DOHH2 (cell line): Measurements from ENCODE around the gene RSBN1.

Experiments used
- H3F3A ChIP-seq: fragments of 200-600 bp; sonication (generic), shearing (Covaris generic); 2 replicates; pipeline ENCODE4 v1.6.0; 2016; ENCODE audit warnings: antibody characterized with exemption, mild to moderate bottlenecking; ENCODE audit not compliant: control insufficient read depth, insufficient read depth
- H3K27ac ChIP-seq: fragments of 200-600 bp; sonication (generic); 2 replicates; pipeline ENCODE4 v1.5.1; 2014; ENCODE audit warnings: low read depth, mild to moderate bottlenecking, low read length, moderate library complexity
- H3K27me3 ChIP-seq: fragments of 200-600 bp; sonication (generic); 2 replicates; pipeline ENCODE4 v1.6.1; 2014; ENCODE audit warnings: mild to moderate bottlenecking, low read length, mixed read lengths; ENCODE audit not compliant: control insufficient read depth
- H3K36me3 ChIP-seq: fragments of 200-600 bp; sonication (generic); 2 replicates; pipeline ENCODE4 v1.6.1; 2014; ENCODE audit warnings: mild to moderate bottlenecking, low read length, moderate library complexity, mixed read lengths; ENCODE audit not compliant: control insufficient read depth
- H3K4me1 ChIP-seq: fragments of 200-600 bp; sonication (generic); 2 replicates; pipeline ENCODE4 v1.6.1; 2014; ENCODE audit warnings: mild to moderate bottlenecking, low read length, mixed read lengths; ENCODE audit not compliant: control insufficient read depth
- H3K4me2 ChIP-seq: fragments of 200-600 bp; sonication (generic); 2 replicates; pipeline ENCODE4 v1.6.0; 2014; ENCODE audit warnings: mild to moderate bottlenecking, low read length, moderate library complexity
- H3K4me3 ChIP-seq: fragments of 200-600 bp; sonication (generic); 2 replicates; pipeline ENCODE4 v1.5.1; 2014; ENCODE audit warnings: mild to moderate bottlenecking, low read length, mixed read lengths
- H3K79me2 ChIP-seq: fragments of 200-600 bp; sonication (generic); 2 replicates; pipeline ENCODE4 v1.6.1; 2014; ENCODE audit warnings: mild to moderate bottlenecking, low read length, mixed read lengths; ENCODE audit not compliant: control insufficient read depth
- H3K9me2 ChIP-seq: fragments of 200-600 bp; sonication (generic); replicated peaks from 2 replicates; pipeline ENCODE4 v1.6.1; 2014; ENCODE audit warnings: mild to moderate bottlenecking, low read length, mixed read lengths; ENCODE audit not compliant: control insufficient read depth
- H3K9me3 ChIP-seq: fragments of 200-600 bp; sonication (generic); 2 replicates; pipeline ENCODE4 v1.6.1; 2014; ENCODE audit warnings: antibody characterized with exemption, low read length, mixed read lengths; ENCODE audit not compliant: control insufficient read depth, insufficient read depth
- H4K20me1 ChIP-seq: fragments of 200-600 bp; sonication (generic); 2 replicates; pipeline ENCODE4 v1.6.0; 2014; ENCODE audit warnings: low read depth, mild to moderate bottlenecking, antibody characterized with exemption, low read length, moderate library complexity; ENCODE audit not compliant: control insufficient read depth, insufficient read depth
- CTCF ChIP-seq: fragments of 200-600 bp; sonication (generic); IDR thresholded peaks from one replicate; pipeline ENCODE4 v1.5.1; 2014; ENCODE audit warnings: antibody characterized with exemption, mild to moderate bottlenecking, low read depth, low read length; ENCODE audit not compliant: poor library complexity, severe bottlenecking
- EZH2phosphoT487 ChIP-seq: fragments of 200-600 bp; sonication (generic); IDR thresholded peaks from 2 replicates; pipeline ENCODE4 v1.6.1; 2017; ENCODE audit warnings: borderline replicate concordance, mild to moderate bottlenecking, antibody characterized with exemption, low read length, moderate library complexity, mixed read lengths

The RSBN1 gene

DNA sequence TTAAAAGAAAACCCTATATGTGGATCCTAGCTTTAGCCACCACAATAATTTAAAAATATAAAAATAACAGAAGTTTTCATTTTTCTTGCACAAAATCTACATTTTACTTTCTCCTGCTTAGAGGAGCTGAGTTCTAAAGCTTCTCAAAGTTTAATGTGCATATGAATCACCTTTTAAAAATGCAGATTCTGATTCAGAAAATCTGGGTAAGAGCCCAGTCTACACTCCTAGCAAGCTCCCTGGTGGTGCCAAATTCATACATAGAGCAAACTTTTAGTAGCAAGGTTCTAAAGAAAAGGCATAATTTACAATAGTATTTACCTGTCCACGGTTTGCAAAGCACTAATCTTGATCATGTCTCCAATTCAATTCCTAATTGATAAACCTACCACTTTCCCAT is 19.3 kb downstream of the RSBN1 start:
- no peak for TF ChIP-seq CTCF
- TF ChIP-seq EZH2phosphoT487: no peak
- Histone ChIP-seq H4K20me1 (peaks cover 4% of the 10 kb centered on the region), H3K4me1 (peaks cover 5% of the 10 kb centered on the region; the same call in 1 of the 2 replicates), H3K4me3 (no peak overlapping the region), H3K9me2 (no peaks in the 10 kb centered on the region), H3K79me2 (peaks cover 79% of the 10 kb centered on the region), H3K36me3 (peaks cover 66% of the 10 kb centered on the region), H3K27ac (no peak overlapping the region), H3F3A (0 out of 2 replicates have a peak, but pooled peaks cover 2% of the 10 kb centered on the region), H3K4me2 (no peak overlapping the region), H3K9me3 (no peaks in the 10 kb centered on the region), H3K27me3 (no peaks in the 10 kb centered on the region)

- TF ChIP-seq CTCF: no peak
- TF ChIP-seq EZH2phosphoT487: no peak
- no peak overlapping the region for H3K4me3 ChIP-seq
- H3K9me3 ChIP-seq: no peaks in the 10 kb centered on the region
- no peaks in the 10 kb centered on the region for H3K27me3 ChIP-seq
- no peaks in the 10 kb centered on the region for H3K9me2 ChIP-seq
- H3K79me2 ChIP-seq: peaks cover 79% of the 10 kb centered on the region
- H3F3A ChIP-seq: 0 out of 2 replicates have a peak, but pooled peaks cover 2% of the 10 kb centered on the region
- no peak overlapping the region for H3K27ac ChIP-seq
- peaks cover 4% of the 10 kb centered on the region; the same call in 1 of the 2 replicates for H4K20me1 ChIP-seq
- H3K36me3 ChIP-seq: peaks cover 61% of the 10 kb centered on the region
- H3K4me1 ChIP-seq: peaks cover 5% of the 10 kb centered on the region; the same call in 1 of the 2 replicates
- no peak overlapping the region for H3K4me2 ChIP-seq
Observed at GRCh38 chr1:113792471-113792870, 19.8 kb downstream of the RSBN1 start.

DNA sequence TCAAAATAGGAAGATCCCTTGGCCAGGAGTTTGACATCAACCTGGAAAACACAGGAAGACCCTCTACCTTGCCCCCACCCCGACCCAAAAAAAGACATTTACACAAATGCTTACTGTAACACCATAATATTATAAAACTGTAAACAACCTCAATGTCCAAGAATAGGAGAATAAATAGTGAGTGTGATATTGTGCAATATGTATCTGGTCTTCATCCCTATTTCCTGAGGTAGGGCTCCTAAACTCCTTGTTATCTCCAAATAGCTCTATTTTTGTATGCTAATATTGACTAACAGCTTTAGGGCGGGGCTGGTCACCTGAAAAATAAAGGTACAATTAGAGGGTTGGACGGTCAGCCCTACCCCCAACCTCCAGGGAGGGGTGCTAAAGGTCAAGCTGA is 23.5 kb downstream of the RSBN1 start:
- H3K79me2 ChIP-seq: peaks cover 88% of the 10 kb centered on the region
- no peaks in the 10 kb centered on the region for H3K9me3 ChIP-seq
- H3K4me3 ChIP-seq: no peak overlapping the region
- H4K20me1 ChIP-seq: peaks cover 10% of the 10 kb centered on the region; the same call in 1 of the 2 replicates
- no peak overlapping the region for H3K27ac ChIP-seq
- H3F3A ChIP-seq: peaks cover 9% of the 10 kb centered on the region; the same call in 1 of the 2 replicates
- no peaks in the 10 kb centered on the region for H3K27me3 ChIP-seq
- peaks cover 14% of the 10 kb centered on the region for H3K4me1 ChIP-seq
- H3K36me3 ChIP-seq: peaks cover 40% of the 10 kb centered on the region
- H3K9me2 ChIP-seq: no peaks in the 10 kb centered on the region
- H3K4me2 ChIP-seq: no peak overlapping the region
- no peak for TF ChIP-seq CTCF
- no peak for TF ChIP-seq EZH2phosphoT487
